GM23338 (cell line): ENCODE data around the gene B4GALT6.

Source experiments
- CREB1 ChIP-seq: fragments of 250-450 bp; sonication (Bioruptor Pico); IDR thresholded peaks from 2 replicates; pipeline ENCODE4 v1.5.0; 2020; ENCODE audit warnings: low read depth, mild to moderate bottlenecking, moderate library complexity
- EZH2 ChIP-seq: fragments of 200-600 bp; sonication (generic); IDR thresholded peaks from one replicate; pipeline ENCODE4 v1.8.0; 2017; ENCODE audit warnings: antibody characterized with exemption, mild to moderate bottlenecking, low read depth; ENCODE audit not compliant: unreplicated experiment
- EZH2phosphoT487 ChIP-seq: fragments of 200-600 bp; sonication (generic); IDR thresholded peaks from one replicate; pipeline ENCODE4 v1.8.1; 2018; ENCODE audit warnings: antibody characterized with exemption; ENCODE audit not compliant: unreplicated experiment
- NANOG ChIP-seq: IDR thresholded peaks from 2 replicates; pipeline ENCODE4 v1.6.1; 2016; ENCODE audit warnings: antibody characterized with exemption, borderline replicate concordance
- POLR2AphosphoS5 ChIP-seq: IDR thresholded peaks from 2 replicates; pipeline ENCODE4 v1.6.1; 2016; ENCODE audit warnings: antibody characterized with exemption, low read depth
- TF ChIP-seq, protein P1 (sequence below), 2 experiments: fragments of 200-600 bp in 1 of 2; sonication (generic) in 1 of 2; conservative IDR thresholded peaks; 2 replicates each; pipeline versions ENCODE4 v1.5.1 to v1.6.1; 2016 to 2017; ENCODE audit warnings: antibody characterized with exemption in 2 of 2, low read depth in 2 of 2, mild to moderate bottlenecking in 2 of 2, moderate library complexity in 1 of 2

DNA sequence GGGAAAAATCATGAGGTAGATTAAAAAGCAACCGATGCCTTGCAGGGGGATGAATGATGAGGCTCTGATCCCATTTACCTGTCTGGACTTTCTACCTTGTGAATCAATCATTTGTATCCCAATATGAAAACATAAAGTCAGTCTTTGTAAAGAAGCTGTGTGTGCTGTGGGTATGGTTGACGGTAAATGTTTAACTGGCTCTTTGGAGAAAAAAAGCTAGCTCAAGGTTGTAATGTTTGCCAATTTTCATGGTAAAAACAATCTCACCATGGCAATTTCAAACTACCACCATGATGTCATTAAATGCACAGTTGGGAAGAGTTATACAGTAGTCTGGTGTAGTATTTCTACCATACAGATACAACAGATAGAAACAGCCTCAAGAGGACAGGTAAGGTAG lies 78.1 kb downstream of the B4GALT6 start:
- TF ChIP-seq, protein P1, sequence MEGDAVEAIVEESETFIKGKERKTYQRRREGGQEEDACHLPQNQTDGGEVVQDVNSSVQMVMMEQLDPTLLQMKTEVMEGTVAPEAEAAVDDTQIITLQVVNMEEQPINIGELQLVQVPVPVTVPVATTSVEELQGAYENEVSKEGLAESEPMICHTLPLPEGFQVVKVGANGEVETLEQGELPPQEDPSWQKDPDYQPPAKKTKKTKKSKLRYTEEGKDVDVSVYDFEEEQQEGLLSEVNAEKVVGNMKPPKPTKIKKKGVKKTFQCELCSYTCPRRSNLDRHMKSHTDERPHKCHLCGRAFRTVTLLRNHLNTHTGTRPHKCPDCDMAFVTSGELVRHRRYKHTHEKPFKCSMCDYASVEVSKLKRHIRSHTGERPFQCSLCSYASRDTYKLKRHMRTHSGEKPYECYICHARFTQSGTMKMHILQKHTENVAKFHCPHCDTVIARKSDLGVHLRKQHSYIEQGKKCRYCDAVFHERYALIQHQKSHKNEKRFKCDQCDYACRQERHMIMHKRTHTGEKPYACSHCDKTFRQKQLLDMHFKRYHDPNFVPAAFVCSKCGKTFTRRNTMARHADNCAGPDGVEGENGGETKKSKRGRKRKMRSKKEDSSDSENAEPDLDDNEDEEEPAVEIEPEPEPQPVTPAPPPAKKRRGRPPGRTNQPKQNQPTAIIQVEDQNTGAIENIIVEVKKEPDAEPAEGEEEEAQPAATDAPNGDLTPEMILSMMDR (conservative IDR thresholded peaks at IDR 0.05; ENCODE audit: low read depth in 2 of 2), result no peak
- TF ChIP-seq POLR2AphosphoS5 (no peak), CREB1 (CRISPR knock-in tag) (no peak), EZH2phosphoT487 (no peak), EZH2 (no peak), NANOG (no peak)
